HepG2 (cell line): ENCODE results near the gene MAP4K3. TPM values are rescaled to one million over a fixed set of nuclear protein-coding genes. Genes with fewer than 3 reads are reported as not detected.

ENCODE experiments used
- ATAC-seq: fragments of 200-7000 bp; cut with Tn5 transposase; 3 replicates; pipeline ENCODE4 v1.9.1; 2020; ENCODE audit warnings: mild to moderate bottlenecking, moderate library complexity
- BruUV-seq: library from RNA; stranded (reverse); fragments of 400-500 nt; replicated peaks from 2 replicates; lab custom pipeline; 2021; lab: Mats Ljungman, UMichigan
- CTCF ChIA-PET: fragments of 300-600 bp; formaldehyde crosslinking; extraction: SDS; loops from one replicate; lab custom pipeline; 2021; ENCODE audit warnings: low total read pairs, inconsistent platforms, low intra/inter-chr PET ratio; lab: Yijun Ruan, JAX
- POLR2A ChIA-PET: fragments of 350-600 bp; sonication (Branson Sonifier 250); formaldehyde crosslinking; loops from one replicate; lab custom pipeline; 2020; ENCODE audit warnings: antibody characterized with exemption, inconsistent platforms; lab: Yijun Ruan, JAX
- DNase-seq: peaks from one replicate; pipeline ENCODE4 v3.0.0-alpha.2; 2015; ENCODE audit warnings: low spot score
- FAIRE-seq: peaks from 3 replicates; lab custom pipeline; 2011; peaks lifted over from hg19 to GRCh38; lab: Jason Lieb, UNC
- H2AFZ ChIP-seq: one replicate; pipeline ENCODE4 v1.6.1; 2011; ENCODE audit warnings: low read length, inconsistent platforms
- H3K27ac ChIP-seq: fragments of 300-600 bp; 3 replicates; pipeline ENCODE4 v1.8.0; 2011; ENCODE audit warnings: mixed run types, mild to moderate bottlenecking, mixed read lengths, low read length, inconsistent platforms; ENCODE audit not compliant: insufficient read depth; ENCODE audit errors: extremely low read length
- H3K27me3 ChIP-seq, 2 experiments: fragments of 200-600 bp in 1 of 2; 2 replicates in 1 of 2; 3 replicates in 1 of 2; pipeline versions ENCODE4 v1.6.0 to v1.8.0; 2011; ENCODE audit warnings: low read length in 2 of 2, mild to moderate bottlenecking in 2 of 2, moderate library complexity in 2 of 2, inconsistent platforms in 1 of 2; ENCODE audit not compliant: insufficient read depth in 2 of 2, control insufficient read depth in 1 of 2
- H3K36me3 ChIP-seq, 2 experiments: fragments of 200-600 bp in 1 of 2; replicated peaks in 1 of 2; 2 replicates in 1 of 2; 3 replicates in 1 of 2; pipeline versions ENCODE4 v1.5.1 to v1.8.0; 2011; ENCODE audit warnings: low read length in 2 of 2, inconsistent platforms in 1 of 2; ENCODE audit not compliant: insufficient read depth in 2 of 2, control insufficient read depth in 1 of 2
- H3K4me1 ChIP-seq: 2 replicates; pipeline ENCODE4 v1.5.1; 2012; ENCODE audit warnings: low read length, inconsistent platforms; ENCODE audit not compliant: insufficient read depth
- H3K4me2 ChIP-seq: 2 replicates; pipeline ENCODE4 v1.6.0; 2011; ENCODE audit warnings: low read depth, low read length, inconsistent platforms
- H3K4me3 ChIP-seq, 3 experiments: fragments of 200-600 bp in 1 of 3; sonication (generic), shearing (Covaris generic) in 1 of 3; replicated peaks in 1 of 3; 2 replicates each; pipeline ENCODE4 v1.5.1; 2011 to 2016; ENCODE audit warnings: low read length in 3 of 3, inconsistent platforms in 2 of 3, low read depth in 2 of 3, mild to moderate bottlenecking in 2 of 3, control low read depth in 1 of 3, mixed read lengths in 1 of 3; ENCODE audit not compliant: insufficient read depth in 1 of 3
- H3K79me2 ChIP-seq: one replicate; pipeline ENCODE4 v1.6.1; 2011; ENCODE audit warnings: low read length, inconsistent platforms; ENCODE audit not compliant: insufficient read depth
- H3K9ac ChIP-seq: 2 replicates; pipeline ENCODE4 v1.6.0; 2011; ENCODE audit warnings: mild to moderate bottlenecking, low read depth, low read length, inconsistent platforms; ENCODE audit not compliant: insufficient read depth
- H3K9me3 ChIP-seq: 2 replicates; pipeline ENCODE4 v1.5.1; 2012; ENCODE audit warnings: mild to moderate bottlenecking, low read length
- H4K20me1 ChIP-seq: 2 replicates; pipeline ENCODE4 v1.6.0; 2011; ENCODE audit warnings: inconsistent platforms, mild to moderate bottlenecking, low read length, moderate library complexity; ENCODE audit not compliant: insufficient read depth
- ATAD3A ChIP-seq: sonication (generic); formaldehyde crosslinking; IDR thresholded peaks from 2 replicates; pipeline ENCODE4 v1.4.0; 2020; ENCODE audit warnings: missing genetic modification reagents
- ESRRA ChIP-seq: sonication (generic); formaldehyde crosslinking; IDR thresholded peaks from 2 replicates; pipeline ENCODE4 v1.5.1; 2020; ENCODE audit warnings: mild to moderate bottlenecking, low read depth, missing genetic modification reagents
- FOXA3 ChIP-seq: IDR thresholded peaks from 2 replicates; pipeline ENCODE4 v1.6.1; 2016; ENCODE audit warnings: missing genetic modification reagents, missing compliant biosample characterization
- GABPA ChIP-seq, 2 experiments: IDR thresholded peaks; 2 replicates each; pipeline ENCODE4 v1.6.1; 2011 to 2016; ENCODE audit warnings: low read depth in 2 of 2, low read length in 1 of 2, missing biosample characterization in 1 of 2, missing genetic modification characterization in 1 of 2
- IRF2 ChIP-seq: IDR thresholded peaks from 2 replicates; pipeline ENCODE4 v1.6.1; 2018; ENCODE audit warnings: missing genetic modification reagents, missing compliant biosample characterization
- JDP2 ChIP-seq: sonication (generic); formaldehyde crosslinking; IDR thresholded peaks from 2 replicates; pipeline ENCODE4 v1.8.1; 2022; ENCODE audit warnings: missing genetic modification reagents, borderline replicate concordance
- RFX1 ChIP-seq: fragments of 450-650 bp; IDR thresholded peaks from 2 replicates; pipeline ENCODE4 v1.6.1; 2017
- RFX3 ChIP-seq: IDR thresholded peaks from 2 replicates; pipeline ENCODE4 v1.6.1; 2016; ENCODE audit warnings: missing biosample characterization, missing genetic modification reagents
- SCMH1 ChIP-seq: sonication (generic); formaldehyde crosslinking; IDR thresholded peaks from 2 replicates; pipeline ENCODE4 v1.9.0; 2021; ENCODE audit warnings: missing genetic modification reagents, mild to moderate bottlenecking, borderline replicate concordance
- SNAI1 ChIP-seq: sonication (generic); formaldehyde crosslinking; IDR thresholded peaks from 2 replicates; pipeline ENCODE4 v1.5.0; 2020; ENCODE audit warnings: mild to moderate bottlenecking, missing genetic modification reagents, borderline replicate concordance
- ZBTB7A ChIP-seq: sonication (generic); formaldehyde crosslinking; IDR thresholded peaks from 2 replicates; pipeline ENCODE4 v1.8.0; 2022; ENCODE audit warnings: mild to moderate bottlenecking, missing genetic modification reagents
- ZMYM3 ChIP-seq: sonication (generic); formaldehyde crosslinking; IDR thresholded peaks from 2 replicates; pipeline ENCODE4 v1.5.1; 2020; ENCODE audit warnings: mild to moderate bottlenecking, missing genetic modification reagents
- ZNF121 ChIP-seq: sonication (generic); formaldehyde crosslinking; IDR thresholded peaks from 2 replicates; pipeline ENCODE4 v1.5.0; 2020; ENCODE audit warnings: mild to moderate bottlenecking, missing genetic modification reagents
- ZNF879 ChIP-seq: sonication (generic); formaldehyde crosslinking; IDR thresholded peaks from 2 replicates; pipeline ENCODE4 v1.8.1; 2023; ENCODE audit warnings: missing genetic modification reagents
- WGBS: methylation state at CpG from one replicate; pipeline ENCODE4 v1.1.6; 2017; ENCODE audit warnings: low lambda C conversion rate; 5-methylcytosine and 5-hydroxymethylcytosine counted together
- in situ Hi-C: cut with HindIII; loops from 2 replicates; pipeline ENCODE4 v1.10.0; 2017; ENCODE audit warnings: low pct_unique_long_range_greater_than_20kb; ENCODE audit not compliant: extremely low pct_ligation_motif_present
- intact Hi-C: fragments of 100-400 bp; cut with micrococcal nuclease; formaldehyde crosslinking; loops from one replicate; pipeline ENCODE4 v1.10.0; 2022; ENCODE audit not compliant: unreplicated experiment
- polyA plus RNA-seq, 8 experiments: library from polyadenylated mRNA; depleted of rRNA in 3 of 8; stranded (reverse) in 7 of 8; unstranded in 1 of 8; fragments of >200 nt; fragmentation: Illumina TruSeq in 4 of 8; extraction: Trizol in 4 of 8; gene quantifications; 2 replicates each; pipeline versions ENCODE4 v1.2.1 to v1.2.3, GENCODE V29; 2011 to 2016; ENCODE audit warnings: low read depth in 4 of 8, missing spikeins in 1 of 8, mixed read lengths in 1 of 8; ENCODE audit not compliant: insufficient read depth in 1 of 8
- total RNA-seq, 5 experiments: library from RNA; depleted of rRNA; stranded (reverse); fragments of >200 nt; fragmentation: Illumina TruSeq; extraction: Trizol; gene quantifications; 2 replicates each; pipeline ENCODE4 v1.2.3, GENCODE V29; 2016; ENCODE audit warnings: low read depth in 1 of 5
- TF ChIP-seq, protein P1 (sequence below): sonication (generic); formaldehyde crosslinking; IDR thresholded peaks from 2 replicates; pipeline ENCODE4 v1.5.0; 2020; ENCODE audit warnings: missing genetic modification reagents
- TF ChIP-seq, protein P2 (sequence below): sonication (generic); formaldehyde crosslinking; IDR thresholded peaks from 2 replicates; pipeline ENCODE4 v1.4.0; 2020; ENCODE audit warnings: missing genetic modification reagents
- TF ChIP-seq, protein P3 (sequence below): sonication (generic); formaldehyde crosslinking; conservative IDR thresholded peaks from 2 replicates; pipeline ENCODE4 v1.8.0; 2022; ENCODE audit warnings: low read depth, missing genetic modification reagents

The MAP4K3 gene
- total and polyA plus RNA-seq, 2 of the 13 experiments (the other 11 are each of a cell fraction or from before 2014, with no cell fraction given) = 45.9 to 53.2 TPM

DNA sequence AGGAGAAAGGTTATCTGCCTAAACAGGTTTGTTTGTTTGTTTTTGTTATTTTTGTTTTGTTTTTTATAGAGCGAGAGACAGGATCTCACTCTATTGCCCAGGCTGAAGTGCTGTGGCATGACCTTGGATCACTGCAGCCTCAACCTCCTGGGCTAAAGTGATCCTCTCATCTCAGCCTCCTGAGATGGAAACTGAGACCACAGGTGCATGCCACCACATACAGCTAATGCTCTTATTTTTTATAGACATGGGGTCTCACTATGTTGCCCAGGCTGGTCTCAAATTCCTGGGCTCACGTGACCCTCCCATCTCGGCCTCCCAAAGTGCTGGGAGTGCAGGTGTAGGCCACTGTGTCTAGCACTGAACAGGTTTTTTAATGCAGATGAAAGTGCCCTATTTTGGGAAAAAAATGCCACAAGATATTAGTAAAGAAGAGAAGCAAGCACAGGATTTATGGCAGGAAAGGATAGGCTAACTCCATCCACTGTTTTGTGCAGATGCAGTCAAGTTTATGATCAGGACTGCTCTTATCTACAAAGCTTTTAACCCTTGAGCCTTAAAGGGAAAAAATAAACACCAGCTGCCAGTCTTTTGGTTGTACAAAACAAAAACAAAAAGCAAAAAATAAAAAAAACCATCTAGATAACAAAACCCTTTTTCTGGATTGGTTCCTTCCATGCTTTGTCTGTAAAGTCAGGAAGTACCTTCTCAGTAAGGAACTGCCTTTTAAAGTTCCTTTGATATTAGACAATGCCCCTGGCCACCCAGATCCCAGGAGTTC lies 29.4 kb downstream of the MAP4K3 start:
- no TSS peak for BruUV-seq
- CTCF ChIA-PET = no interaction called here
- peaks cover 2 to 9% of the 10 kb centered on the region in 2 experiments; a peak in 4 of 5 replicates for H3K36me3 ChIP-seq
- H3K4me2 ChIP-seq = 0 out of 2 replicates have a peak overlapping the region, but pooled peaks have one; percentile 8
- no peak overlapping the region for H2AFZ ChIP-seq
- peak overlapping the region; percentile 4 for H3K27ac ChIP-seq
- peaks cover 85% of the 10 kb centered on the region for H3K4me1 ChIP-seq
- DNase-seq (no peak), ATAC-seq (peak; percentile 50; the same call in 2 of the 3 replicates), FAIRE-seq (no peak)
- H3K9ac ChIP-seq = no peak overlapping the region
- H3K27me3 ChIP-seq = no peaks in the 10 kb centered on the region
- H3K4me3 ChIP-seq = no peak overlapping the region
- WGBS = 98% methylated on average over 3 of the region's 3 CpGs
- no peaks in the 10 kb centered on the region for H3K9me3 ChIP-seq
- peaks cover 87% of the 10 kb centered on the region for H4K20me1 ChIP-seq
- in situ Hi-C loops = no loop called here
- intact Hi-C loops = loop anchor here (2.0 kb wide), 1 partner anchor 23 kb away; no protein-coding TSS in a partner anchor
- peaks cover 100% of the 10 kb centered on the region for H3K79me2 ChIP-seq
- POLR2A ChIA-PET = interaction anchor here (1.6 kb wide), 1 partner anchor 10 kb away, joined by 3 read pairs; no protein-coding TSS in a partner anchor
- TF ChIP-seq, protein P1, sequence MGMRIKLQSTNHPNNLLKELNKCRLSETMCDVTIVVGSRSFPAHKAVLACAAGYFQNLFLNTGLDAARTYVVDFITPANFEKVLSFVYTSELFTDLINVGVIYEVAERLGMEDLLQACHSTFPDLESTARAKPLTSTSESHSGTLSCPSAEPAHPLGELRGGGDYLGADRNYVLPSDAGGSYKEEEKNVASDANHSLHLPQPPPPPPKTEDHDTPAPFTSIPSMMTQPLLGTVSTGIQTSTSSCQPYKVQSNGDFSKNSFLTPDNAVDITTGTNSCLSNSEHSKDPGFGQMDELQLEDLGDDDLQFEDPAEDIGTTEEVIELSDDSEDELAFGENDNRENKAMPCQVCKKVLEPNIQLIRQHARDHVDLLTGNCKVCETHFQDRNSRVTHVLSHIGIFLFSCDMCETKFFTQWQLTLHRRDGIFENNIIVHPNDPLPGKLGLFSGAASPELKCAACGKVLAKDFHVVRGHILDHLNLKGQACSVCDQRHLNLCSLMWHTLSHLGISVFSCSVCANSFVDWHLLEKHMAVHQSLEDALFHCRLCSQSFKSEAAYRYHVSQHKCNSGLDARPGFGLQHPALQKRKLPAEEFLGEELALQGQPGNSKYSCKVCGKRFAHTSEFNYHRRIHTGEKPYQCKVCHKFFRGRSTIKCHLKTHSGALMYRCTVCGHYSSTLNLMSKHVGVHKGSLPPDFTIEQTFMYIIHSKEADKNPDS (CRISPR knock-in tag) = no peak
- TF ChIP-seq ZMYM3 (peak; percentile 54; the same call in 1 of the 2 replicates), ATAD3A (CRISPR knock-in tag) (no peak), RFX1 (no peak), ZNF121 (peak; percentile 97), ZNF879 (CRISPR knock-in tag) (no peak), RFX3 (CRISPR knock-in tag) (no peak), SNAI1 (CRISPR knock-in tag) (no peak), FOXA3 (CRISPR knock-in tag) (0 out of 2 replicates have a peak, but pooled peaks have one; percentile 33), ZBTB7A (CRISPR knock-in tag) (no peak), SCMH1 (CRISPR knock-in tag) (no peak), JDP2 (CRISPR knock-in tag) (no peak), IRF2 (CRISPR knock-in tag) (no peak), GABPA (IDR thresholded peaks at IDR 0.05; ENCODE audit: low read depth, low read length) (no peak), GABPA (CRISPR knock-in tag; IDR thresholded peaks at IDR 0.05; ENCODE audit: low read depth) (no peak), ESRRA (CRISPR knock-in tag) (no peak)
- TF ChIP-seq, protein P2, sequence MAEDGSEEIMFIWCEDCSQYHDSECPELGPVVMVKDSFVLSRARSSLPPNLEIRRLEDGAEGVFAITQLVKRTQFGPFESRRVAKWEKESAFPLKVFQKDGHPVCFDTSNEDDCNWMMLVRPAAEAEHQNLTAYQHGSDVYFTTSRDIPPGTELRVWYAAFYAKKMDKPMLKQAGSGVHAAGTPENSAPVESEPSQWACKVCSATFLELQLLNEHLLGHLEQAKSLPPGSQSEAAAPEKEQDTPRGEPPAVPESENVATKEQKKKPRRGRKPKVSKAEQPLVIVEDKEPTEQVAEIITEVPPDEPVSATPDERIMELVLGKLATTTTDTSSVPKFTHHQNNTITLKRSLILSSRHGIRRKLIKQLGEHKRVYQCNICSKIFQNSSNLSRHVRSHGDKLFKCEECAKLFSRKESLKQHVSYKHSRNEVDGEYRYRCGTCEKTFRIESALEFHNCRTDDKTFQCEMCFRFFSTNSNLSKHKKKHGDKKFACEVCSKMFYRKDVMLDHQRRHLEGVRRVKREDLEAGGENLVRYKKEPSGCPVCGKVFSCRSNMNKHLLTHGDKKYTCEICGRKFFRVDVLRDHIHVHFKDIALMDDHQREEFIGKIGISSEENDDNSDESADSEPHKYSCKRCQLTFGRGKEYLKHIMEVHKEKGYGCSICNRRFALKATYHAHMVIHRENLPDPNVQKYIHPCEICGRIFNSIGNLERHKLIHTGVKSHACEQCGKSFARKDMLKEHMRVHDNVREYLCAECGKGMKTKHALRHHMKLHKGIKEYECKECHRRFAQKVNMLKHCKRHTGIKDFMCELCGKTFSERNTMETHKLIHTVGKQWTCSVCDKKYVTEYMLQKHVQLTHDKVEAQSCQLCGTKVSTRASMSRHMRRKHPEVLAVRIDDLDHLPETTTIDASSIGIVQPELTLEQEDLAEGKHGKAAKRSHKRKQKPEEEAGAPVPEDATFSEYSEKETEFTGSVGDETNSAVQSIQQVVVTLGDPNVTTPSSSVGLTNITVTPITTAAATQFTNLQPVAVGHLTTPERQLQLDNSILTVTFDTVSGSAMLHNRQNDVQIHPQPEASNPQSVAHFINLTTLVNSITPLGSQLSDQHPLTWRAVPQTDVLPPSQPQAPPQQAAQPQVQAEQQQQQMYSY (CRISPR knock-in tag) = no peak
- TF ChIP-seq, protein P3, sequence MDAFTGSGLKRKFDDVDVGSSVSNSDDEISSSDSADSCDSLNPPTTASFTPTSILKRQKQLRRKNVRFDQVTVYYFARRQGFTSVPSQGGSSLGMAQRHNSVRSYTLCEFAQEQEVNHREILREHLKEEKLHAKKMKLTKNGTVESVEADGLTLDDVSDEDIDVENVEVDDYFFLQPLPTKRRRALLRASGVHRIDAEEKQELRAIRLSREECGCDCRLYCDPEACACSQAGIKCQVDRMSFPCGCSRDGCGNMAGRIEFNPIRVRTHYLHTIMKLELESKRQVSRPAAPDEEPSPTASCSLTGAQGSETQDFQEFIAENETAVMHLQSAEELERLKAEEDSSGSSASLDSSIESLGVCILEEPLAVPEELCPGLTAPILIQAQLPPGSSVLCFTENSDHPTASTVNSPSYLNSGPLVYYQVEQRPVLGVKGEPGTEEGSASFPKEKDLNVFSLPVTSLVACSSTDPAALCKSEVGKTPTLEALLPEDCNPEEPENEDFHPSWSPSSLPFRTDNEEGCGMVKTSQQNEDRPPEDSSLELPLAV (CRISPR knock-in tag) = no peak
